DOHH2 (cell line): Measurements from ENCODE around the gene CLDN15.

Source experiments
- CTCF ChIP-seq: fragments of 200-600 bp; sonication (generic); IDR thresholded peaks from one replicate; pipeline ENCODE4 v1.5.1; 2014; ENCODE audit warnings: antibody characterized with exemption, mild to moderate bottlenecking, low read depth, low read length; ENCODE audit not compliant: poor library complexity, severe bottlenecking
- EZH2phosphoT487 ChIP-seq: fragments of 200-600 bp; sonication (generic); IDR thresholded peaks from 2 replicates; pipeline ENCODE4 v1.6.1; 2017; ENCODE audit warnings: borderline replicate concordance, mild to moderate bottlenecking, antibody characterized with exemption, low read length, moderate library complexity, mixed read lengths

DNA sequence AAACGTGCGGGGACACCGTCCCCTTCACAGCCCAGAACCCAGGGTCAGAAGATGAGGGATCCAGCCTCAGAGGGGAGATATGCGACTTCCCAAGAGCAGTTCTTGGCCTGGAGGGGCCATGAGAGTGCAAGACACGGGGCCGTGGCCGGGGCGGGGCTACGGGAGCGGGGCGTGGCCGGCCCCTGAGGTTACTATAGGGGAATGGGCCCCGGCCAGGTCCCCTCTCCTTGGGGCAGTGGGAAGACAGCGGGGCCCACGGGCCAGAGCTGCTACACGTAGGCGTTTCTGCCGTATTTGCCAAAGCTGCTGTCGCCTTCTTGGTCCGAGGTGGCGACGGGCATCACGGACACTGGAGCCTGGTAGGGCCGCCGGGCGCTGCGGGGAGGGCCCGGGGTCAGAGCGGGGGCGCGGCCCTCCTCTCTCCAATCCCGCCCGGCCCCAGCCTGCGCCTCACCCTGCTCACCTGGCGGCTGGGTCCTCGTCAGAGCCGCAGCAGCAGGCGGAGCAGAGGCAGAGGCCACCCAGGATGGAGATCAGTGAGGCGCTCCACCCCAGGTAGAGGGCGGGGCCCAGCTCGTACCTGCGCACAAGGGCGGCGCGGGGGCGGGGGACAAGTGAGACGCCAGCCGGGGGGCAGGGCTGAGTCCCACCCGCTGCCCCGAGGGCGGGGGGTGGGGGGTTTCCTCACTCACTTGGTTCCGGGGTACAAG, 5.3 kb downstream of the CLDN15 start:
- TF ChIP-seq CTCF, result no peak
- TF ChIP-seq EZH2phosphoT487, result no peak
